ENCODE measurements around the gene INO80B.

GRCh38 chr2:74424995-74425406 lies 29.9 kb upstream of the INO80B start:
- TF ChIP-seq CTCF (IDR thresholded peaks at IDR 0.05; ENCODE audit: borderline replicate concordance, extremely low read depth, low read length, poor library complexity, severe bottlenecking) (no peak), EZH2 (IDR thresholded peaks at IDR 0.05; ENCODE audit: borderline replicate concordance, low read depth, low read length, severe bottlenecking) (no peak)

Data from DND-41 (cell line).